HPDE6-E6E7 (cell line): ENCODE data around the gene SNAPIN.

Experiments
- DNase-seq: peaks from one replicate; pipeline ENCODE4 v3.0.0; 2011; ENCODE audit warnings: missing footprints; ENCODE audit errors: extremely low spot score

Gene SNAPIN, protein sequence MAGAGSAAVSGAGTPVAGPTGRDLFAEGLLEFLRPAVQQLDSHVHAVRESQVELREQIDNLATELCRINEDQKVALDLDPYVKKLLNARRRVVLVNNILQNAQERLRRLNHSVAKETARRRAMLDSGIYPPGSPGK

DNA sequence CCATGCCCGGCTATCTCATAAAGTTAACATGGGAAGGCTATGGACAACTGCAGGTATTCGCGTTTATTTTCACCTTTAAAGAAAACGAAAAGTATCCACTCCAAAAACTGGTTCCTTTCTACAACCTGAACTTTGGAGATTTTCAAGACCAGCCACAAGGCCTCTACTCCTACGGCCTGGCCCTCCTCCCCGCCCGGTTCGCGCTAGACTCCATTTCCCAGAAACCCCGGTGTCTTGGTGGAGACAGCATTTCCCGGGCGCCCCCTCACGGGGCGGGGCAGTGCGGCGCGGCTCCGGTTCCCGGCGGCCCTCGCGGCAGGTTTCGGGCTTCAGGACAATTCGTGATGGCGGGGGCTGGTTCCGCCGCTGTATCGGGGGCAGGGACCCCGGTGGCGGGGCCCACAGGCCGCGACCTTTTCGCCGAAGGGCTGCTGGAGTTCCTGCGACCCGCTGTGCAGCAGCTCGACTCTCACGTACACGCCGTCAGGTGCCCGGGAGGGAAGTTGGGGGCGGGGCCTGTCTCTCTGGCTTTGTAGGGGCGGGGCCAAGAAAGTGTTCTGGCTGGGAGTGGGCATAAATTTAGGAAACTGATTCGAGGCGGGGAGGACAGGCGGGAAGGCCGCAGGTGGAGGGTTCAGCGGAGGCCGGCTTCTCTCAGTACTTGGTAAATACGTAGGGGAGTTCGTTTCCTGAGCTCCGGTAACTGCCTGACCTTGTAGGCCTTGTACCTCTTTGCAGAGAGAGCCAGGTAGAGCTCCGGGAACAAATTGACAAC, at the start of gene SNAPIN:
TSS of gene SNAPIN (plus strand) at position 304 of the 775 bp plus-strand sequence. CDS start at position 345, 41 bp downstream.
- peak; percentile 94 for DNase-seq

DNA sequence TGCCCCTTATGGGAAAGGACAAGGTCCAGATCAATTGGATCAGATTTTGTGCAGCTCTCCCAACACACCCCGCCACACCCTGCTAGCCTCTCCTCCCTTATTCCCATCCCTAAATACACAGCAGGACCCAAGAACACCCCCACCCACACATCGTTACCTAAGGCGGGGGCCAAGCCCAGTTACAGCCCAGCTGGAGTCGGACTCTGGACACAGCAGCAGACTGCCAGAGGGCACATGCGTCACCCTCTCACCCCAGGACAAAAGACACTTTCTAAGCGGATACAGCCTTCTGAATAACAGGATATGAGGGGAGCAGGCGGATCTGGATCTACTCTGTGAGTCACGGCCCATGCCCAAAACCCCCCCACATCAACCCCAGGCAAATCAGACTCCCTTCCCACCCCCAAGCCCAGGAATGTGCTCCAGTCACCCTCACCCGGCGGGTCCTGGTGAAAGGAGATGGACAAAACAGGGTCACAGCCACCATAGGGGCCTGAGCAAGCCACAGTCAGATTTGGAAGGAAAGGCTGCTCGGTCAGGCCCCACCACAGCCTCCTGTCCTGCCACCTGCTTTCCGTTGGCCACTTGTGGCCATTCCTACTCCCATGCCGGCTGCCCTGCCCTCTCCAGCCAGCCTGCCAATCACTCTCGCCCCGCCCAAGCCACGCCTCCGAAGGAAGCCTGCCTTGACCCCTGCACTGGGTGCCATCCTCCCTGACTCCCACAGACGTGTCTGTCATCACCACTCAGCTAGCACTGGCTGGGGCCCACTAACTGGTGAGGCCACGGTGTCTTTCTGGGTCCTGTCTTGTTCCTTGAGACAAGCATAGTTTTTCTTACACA, 49.5 kb upstream of the SNAPIN start:
- DNase-seq: peak; percentile 92

DNA sequence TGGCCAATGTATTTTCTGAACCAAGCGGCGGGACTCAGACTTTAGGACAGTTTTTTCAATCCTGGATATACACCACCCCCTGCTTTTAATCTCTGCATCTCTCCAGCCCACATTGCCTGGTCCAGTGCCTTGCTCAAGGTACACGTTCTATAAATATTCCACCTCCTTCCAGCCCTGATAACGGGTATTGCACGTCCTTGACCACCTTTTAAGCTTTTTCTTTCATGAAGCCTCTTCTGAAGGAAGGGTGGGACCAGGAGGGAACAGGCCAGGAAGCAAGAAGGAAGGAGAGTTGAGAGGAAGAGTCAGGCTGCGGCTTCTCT, 49.0 kb upstream of the SNAPIN start:
- no peak for DNase-seq

DNA sequence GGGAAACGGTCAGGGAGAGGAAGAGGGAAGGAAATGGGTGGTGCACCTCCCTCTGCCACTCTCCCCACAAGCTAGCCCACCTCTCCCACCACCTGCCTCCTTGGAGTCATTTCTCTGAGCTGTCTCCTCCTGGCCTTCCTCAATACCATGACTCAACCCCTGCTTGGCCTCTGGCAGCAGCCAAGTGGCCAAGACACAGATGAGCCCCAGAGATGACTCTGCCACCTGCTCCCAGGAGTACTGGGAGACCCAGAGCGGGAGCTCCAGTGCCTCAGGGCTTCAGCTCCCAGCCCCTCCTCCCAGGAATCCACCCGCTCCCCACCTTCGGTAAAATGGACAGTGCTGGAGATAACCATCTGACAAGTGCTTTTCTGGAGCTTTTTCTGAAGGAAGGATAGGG, 48.2 kb upstream of the SNAPIN start:
- DNase-seq: no peak

DNA sequence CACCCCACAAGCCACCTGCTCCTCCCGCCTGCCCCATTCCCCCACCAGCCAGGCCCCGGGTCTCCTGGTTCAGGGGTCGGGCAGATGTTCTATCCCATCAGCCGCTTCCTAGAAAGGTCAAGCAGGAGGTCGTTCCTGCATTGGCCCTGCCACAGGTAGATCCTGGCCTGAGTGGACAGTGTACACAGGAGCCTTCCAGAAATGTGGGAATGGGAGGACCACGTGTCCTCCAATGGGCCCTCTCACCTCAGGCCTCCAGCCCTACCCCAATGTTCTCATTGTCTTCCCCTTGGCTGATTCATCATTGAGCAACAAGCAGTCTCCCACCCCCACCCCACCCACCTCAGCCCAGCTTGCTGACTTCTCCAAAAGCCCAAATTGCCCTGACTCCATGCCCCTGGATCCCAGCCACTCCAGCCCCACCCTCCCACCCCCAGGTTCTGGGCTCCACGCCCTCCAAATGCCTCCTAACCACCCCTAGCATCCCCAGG, 47.6 kb upstream of the SNAPIN start:
- DNase-seq: no peak

DNA sequence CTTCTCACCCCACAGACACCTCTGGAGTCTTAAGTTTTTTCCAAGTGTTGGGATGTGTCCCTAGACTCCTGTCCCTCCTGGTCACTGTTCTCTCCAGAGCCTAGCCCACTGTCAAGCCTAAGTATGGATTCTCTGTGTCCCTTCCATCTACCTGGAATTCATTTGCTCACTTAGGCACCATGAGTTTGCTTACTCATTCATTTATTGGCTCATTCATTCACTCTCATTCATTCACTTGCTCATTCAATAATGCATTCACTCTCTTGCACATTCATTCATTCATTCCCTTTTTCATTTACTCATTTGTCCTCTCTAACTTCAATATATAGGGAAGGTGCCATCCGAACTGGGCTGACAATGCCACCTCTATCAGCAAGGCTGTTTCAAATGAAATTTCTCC, 47.1 kb upstream of the SNAPIN start:
- DNase-seq: no peak

DNA sequence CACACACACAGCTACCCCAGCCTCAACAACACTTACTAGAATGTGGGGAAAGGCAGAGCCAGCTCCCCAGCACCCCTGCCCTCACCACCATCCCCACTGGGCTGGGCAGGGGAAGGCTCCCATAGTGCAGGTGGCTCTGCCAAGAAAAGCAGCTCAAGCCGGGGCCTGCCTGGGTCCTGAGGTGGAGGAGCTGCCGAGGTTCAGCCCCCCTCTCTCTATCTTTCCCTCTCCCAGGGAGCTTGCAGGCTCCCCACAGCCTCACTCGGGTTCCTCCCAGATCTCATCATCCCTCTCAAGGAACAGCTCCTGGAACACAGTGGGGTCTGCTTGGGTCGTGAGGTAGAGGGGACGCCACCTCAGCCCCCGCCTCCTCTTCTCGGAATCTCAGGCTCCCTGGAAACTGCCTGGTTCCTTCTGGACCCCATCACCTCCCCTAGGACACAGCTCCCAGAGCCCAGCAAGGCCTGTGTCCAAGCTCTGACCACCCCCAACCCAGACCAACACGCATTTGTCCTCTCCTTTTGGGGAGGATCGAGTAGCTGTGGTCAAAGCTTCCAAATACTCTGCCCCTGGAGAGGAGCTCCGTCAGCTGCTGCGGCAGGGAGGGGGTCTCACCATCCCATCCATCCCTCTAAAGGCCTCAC, 46.3 kb upstream of the SNAPIN start:
- DNase-seq: no peak

DNA sequence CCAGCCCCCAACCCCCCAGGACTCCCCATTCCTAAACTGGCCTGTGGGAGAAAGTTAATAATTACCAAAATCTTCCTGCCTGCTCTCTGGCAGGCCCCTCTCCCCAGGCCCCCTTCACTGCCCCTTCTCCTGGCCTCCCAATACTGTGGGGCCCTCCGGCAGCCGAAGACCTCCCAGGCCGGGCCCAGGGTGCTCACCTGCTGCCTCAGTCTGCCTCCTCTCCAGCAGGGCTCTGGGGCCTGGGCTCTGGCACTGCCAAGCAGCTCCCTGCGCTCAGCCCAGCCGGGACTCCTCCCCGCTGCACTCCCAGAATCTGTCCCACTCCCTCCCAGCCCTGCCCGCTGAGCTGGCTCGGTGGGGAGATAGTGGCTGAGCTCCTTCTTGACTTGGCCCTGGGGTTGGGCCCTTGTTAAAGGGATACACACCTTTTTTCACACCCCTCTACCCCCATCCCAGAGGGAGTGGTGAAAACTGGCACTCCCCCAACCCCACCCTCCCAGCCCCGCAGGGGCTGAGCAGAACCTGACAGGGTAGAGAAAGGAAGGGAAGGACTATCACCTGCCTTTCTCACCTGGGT, 45.7 kb upstream of the SNAPIN start, which contains the start of gene S100A16:
TSS of gene S100A16 (minus strand) at position 383 of the 577 bp plus-strand sequence. CDS start 4,986 bp downstream, outside the sequence.
- peak; percentile 91 for DNase-seq

DNA sequence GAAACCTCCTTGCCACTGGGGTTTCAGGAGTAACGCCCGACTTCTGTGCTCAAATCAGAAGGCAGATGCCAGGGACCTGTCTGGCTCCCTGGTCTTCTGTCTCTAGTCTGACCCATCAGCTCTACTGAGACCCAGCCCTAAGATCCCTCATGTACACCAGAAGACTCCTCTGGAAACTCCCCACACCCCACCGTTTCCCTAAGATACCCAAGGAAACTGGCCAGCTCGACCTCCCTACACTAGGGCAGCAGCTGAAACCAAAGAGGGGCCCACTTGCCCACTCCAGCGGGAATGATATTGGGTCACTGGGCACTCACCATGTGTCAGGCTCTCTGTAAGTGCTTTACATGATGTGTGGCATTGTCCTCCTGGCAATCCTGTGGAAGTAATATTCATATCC, 45.1 kb upstream of the SNAPIN start:
- DNase-seq: no peak

DNA sequence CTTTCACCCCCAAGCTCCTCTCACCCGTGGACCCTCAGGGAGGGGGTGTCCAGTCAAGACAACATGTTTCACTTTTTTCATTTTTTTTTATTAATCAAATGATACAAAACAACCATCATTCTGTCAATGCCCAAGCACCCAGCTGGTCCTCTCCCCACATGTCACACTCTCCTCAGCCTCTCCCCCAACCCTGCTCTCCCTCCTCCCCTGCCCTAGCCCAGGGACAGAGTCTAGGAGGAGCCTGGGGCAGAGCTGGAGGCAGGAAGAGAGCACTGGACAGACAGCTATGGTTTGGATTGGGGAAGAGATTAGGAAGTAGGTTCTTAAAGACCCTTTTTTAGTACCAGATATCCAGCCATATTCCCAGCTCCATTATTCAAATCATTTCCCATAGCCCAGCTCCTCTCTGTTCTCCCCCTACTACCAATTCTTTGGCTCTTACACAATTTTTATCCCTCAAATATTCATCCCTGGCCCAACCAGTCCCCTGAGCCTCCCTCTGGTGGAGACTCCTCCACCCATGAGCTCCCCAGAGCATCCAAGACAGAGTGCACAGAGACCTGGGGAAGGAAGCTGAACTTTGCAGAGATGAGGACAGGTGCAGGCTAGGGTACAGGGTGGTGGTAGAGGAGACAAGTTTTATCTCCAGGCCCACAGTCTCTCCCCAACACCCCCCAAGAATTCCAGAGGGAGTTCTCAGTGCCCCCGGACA, 44.2 kb upstream of the SNAPIN start:
- no peak for DNase-seq

DNA sequence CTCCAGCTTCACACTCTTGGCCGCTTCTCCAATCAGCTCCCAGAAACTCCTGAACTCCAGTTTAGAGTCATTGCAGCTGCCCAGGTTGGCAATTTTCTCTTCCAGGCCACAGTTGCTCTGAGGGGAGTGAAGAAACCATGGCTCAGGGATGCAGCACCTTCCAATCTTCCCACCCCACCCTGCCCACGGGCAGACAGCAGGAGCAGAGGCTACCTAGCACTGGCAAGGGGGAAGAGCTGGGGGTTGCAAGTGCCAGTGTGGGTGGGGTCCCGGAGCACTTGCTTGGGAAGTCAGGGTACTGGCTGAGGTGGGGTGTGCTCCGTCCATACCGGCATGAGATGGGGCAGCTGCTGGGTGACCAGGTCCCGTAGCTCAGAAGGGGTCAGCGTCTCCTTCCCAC, 43.6 kb upstream of the SNAPIN start:
- no peak for DNase-seq

DNA sequence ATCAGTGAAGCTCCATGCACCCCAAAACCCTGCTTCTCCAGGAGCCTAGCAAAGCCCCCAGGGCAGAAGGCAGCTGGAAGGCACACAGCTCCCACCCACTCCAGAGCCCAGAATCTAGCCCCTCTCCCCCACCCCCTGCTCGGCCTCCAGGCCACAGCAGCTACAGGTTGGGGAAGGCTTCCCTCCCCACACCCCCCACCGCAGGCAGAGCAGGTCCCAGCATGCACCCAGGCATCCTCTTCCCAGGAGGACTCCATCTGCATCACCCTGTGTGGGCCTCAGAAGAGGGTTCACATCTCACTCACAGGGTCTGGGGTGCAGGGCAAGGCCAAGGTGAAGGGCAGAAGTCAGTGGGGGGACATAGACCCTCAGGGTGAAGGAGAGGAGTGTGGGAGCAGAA, 43.1 kb upstream of the SNAPIN start:
- no peak for DNase-seq

DNA sequence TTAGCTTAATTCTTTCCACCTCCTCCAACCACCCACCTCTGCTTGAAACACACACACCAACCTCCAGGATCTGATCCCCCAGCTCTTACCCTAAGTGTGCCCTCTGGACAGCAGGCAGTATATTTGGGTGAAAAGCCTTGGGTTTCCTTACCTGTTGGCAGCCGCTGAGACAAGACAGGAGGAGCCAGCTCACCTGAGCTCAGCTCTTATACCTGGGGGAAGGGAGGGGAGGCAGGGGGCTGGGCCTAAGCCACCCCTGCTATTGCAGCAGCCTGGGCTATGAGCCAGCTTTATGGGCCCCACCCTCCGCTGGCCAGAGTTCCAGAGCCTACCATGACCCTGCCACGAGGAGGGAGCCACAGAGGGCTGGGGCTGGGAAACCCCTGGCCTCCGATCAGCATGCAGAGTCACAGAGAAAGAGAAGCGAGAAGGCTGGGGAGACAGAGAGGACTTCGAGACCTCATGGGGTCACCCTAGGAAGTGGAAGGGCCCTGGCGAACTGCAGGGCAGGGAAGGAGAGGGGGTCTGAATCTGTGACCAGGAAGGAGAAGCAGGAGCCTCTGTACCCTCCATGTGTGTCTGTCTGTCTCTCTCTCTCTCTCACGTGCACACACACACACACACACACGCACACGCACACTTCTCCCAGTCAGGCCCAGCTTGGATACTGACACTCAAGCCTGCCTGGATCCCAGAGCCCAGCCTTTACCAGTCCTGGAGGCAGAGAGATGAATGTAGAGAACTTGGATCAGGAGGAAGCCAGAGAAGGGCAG, 42.2 kb upstream of the SNAPIN start, which contains the start of gene S100A14:
TSS of gene S100A14 (minus strand) at position 182 of the 773 bp plus-strand sequence. CDS start 467 bp downstream, outside the sequence.
- DNase-seq: peak; percentile 90

DNA sequence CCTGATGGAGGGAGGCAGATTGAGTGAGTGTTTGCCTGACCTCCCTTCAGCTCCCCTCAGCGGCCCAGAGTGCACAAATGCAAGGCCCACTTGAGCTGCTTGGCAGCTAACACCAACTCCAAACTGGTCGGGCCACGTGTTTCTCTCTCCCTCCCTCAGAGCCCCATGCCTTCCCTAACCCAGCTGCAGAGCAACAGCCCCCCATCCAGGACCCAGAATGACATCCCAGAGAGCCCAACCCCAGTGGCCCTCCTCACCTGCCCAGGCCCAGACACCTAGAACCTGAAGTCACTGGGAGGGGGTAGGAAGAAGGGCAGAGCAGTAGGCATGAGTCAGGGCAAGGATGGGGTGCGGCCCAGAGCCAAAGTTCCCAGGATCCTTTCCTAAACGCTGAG, 41.6 kb upstream of the SNAPIN start:
- no peak for DNase-seq

DNA sequence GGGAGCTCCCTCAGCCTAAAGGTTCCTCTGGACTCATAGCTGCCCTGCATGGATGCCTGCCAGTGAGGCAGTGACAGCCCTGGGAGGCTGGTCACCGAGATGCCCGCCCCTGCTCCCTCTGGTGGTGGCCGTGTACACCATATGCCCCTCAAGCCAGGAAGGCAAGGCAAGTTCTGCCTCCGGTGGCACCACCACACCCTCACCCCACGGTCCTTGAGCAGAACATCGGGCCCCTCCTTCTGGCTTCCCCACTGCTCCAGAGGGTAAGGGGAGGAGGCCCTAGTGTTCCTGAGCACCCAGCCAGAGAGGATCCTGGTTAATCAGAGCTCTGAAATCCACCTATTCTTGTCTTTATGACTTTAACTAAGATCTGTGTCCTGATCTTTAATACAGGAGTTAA, 40.8 kb upstream of the SNAPIN start:
- DNase-seq: no peak

DNA sequence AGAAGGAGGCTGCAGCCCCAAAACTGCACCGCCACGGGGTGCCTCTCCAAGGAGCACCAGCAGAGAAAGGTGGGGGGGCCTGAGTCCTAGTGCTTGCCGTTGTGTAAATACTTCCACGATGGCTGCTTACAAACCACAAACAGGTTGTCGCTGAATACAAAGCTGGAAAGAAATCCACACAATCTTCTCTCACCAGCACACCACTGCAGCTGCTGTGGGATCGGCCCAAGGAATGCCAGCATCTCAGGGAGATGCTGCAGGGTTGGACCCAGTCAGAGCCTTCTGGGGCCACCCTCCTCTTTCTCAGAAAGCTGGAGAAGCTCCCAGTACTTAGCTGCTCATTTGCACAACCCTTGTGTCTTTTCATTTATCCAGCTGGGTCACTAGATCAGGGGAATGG, 39.3 kb upstream of the SNAPIN start:
- no peak for DNase-seq

DNA sequence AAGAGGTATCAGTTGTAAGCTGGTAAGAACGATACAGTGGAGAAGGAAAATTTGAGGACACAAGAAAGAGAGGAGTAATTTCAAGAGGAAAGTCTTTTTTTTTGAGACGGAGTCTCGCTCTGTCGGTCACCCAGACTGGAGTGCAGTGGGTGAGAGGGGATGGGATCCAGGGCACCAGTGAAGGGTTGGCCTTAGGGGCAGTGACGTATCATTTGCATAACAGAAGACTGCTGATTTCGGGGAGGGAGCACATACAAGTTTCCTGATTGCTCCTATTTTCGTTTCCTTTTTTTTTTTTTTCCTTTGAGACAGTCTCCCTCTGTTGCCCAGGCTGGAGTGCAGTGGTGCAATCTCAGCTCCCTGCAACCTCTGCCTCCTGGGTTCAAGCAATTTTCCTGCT, 35.4 kb upstream of the SNAPIN start:
- DNase-seq: no peak

DNA sequence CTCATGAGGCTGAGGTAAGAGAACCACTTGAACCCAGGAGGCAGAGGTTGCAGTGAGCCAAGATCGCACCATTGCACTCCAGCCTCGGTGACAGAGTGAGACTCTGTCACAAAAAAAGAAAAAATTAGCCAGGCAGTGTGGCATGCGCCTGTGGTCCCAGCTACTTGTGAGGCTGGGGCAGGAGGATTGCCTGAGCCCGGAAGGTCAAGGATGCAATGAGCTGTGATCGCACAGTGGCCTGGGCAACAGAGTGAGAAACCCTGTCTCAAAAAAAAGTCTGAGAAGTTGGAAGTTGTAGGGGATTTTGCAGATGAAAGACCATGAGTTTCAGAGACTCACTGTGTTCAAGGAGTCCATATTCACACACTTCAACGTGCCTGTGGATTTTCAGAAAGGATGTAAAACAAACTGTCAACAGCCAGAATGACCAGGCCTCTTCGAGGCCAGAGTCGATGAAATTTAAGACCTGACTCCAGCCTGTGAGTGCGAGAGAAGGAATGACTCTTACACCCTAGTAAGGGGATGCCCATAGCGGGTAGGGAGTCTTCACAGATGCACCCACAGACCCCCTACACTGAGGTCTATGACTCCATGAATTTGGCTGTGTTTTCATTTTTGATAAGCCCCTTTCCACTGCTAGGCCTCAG, 33.4 kb upstream of the SNAPIN start:
- no peak for DNase-seq

DNA sequence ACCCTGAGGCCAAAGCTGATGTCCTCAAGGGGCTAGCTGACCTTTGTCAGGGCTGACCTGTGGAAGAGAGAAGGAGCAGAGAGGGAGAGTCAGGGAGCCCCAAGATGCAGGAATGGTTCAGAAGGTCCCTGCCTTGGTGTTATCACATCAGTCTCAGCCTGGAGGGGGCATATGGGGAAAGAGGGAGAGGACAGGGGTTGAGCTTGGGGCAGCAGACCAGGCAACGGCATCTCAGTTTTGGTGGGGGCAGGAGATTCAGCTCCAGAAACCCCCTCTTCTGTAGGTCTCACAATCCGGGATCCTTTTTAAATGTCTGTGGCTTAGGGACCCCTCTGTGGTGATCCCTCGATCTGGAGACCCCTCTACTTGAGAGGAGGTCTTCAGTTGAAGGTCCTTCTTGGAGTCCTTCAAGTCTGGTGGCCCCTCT, 32.0 kb upstream of the SNAPIN start:
- DNase-seq: no peak
